Fibroblast of skin of right biceps (primary cell): Measurements from ENCODE around the gene FAM76B.

Experiments
- DNase-seq: peaks from one replicate; pipeline ENCODE4 v3.0.0-alpha.2; 2013

Gene FAM76B

DNA sequence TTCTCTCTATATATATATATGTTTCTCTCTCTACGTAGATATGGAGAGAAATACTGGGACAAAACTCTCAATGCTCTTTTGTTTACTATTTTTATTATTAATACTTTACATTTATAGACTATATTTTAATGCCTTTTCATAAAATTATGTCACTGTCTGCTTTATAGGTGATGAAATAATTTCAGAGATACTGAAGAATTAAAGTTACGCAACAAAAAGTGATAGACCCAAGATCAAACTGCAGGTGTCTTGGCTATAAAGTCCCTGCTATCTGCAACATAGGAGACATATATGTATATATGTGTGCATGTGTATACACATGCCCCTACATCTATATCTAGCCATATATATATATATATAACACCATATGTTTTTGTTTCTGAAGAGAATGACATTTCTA lies 60.8 kb downstream of the FAM76B start:
- DNase-seq, result no peak

DNA sequence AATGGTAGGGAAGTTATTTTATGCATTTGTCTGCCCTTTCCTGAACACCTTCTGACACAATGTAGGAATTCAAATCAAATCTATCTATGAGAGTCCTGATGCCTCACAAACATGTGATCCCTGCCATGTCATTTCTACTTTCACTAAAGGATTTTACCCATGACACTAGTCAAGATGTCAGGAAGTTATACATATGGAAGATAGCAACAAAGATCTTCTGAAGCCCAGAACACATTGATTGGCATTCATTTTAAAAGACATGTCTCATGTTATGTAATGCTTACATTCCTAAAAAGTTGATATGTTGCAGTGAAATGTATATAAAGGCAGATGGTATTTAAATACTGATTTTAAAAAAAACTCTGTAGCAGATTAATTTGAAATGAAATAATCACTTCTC lies 61.5 kb downstream of the FAM76B start:
- DNase-seq, result no peak

- no peak for DNase-seq
Observed at GRCh38 chr11:95727620-95728019, 62.0 kb downstream of the FAM76B start.

DNA sequence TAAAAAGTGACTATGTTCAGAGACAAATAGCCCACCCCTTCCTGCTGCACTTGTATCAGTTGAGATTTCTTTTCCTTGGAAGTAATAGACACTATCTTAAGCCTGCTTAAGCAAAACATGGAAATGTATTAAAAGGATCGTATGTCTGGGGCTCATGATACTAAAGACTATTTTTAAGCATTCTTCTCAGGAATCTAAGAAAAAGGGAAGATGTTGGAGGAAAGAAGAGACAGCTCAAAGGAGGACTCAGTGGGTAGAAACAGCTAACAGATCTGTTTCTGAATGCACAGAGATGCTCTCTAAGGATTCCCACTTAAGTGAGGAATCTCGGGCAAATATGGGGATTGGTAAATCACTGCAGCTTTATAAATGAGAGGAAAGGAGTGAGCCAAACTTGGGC lies 62.5 kb downstream of the FAM76B start:
- DNase-seq, result no peak

GRCh38 chr11:95725196-95725595 lies 64.4 kb downstream of the FAM76B start:
- DNase-seq, result no peak

GRCh38 chr11:95723361-95723942 lies 66.1 kb downstream of the FAM76B start:
- no peak for DNase-seq

- DNase-seq, result no peak
Observed at GRCh38 chr11:95720195-95720594, 69.4 kb downstream of the FAM76B start.
